Posterior vena cava (tissue), 2 donors: ENCODE measurements around the gene COCH. TPM values are rescaled to one million over a fixed set of nuclear protein-coding genes. Genes with fewer than 3 reads are reported as not detected.

Source experiments
- DNase-seq: peaks from one replicate; pipeline ENCODE4 v3.0.0-alpha.2; 2020; ENCODE audit warnings: low spot score
- intact Hi-C, 2 donors: fragments of 100-400 bp; cut with DNase I; formaldehyde crosslinking; loops; one replicate each; pipeline versions ENCODE4 v1.14.1 to v1.14.2; 2022 to 2023
- long read RNA-seq, 2 donors: library from polyadenylated mRNA; unstranded; transcript quantifications; one replicate each; pipeline ENCODE4 v2.0.0, GENCODE V29; 2020 to 2021
- total RNA-seq, 2 donors: library from RNA; stranded (reverse); fragmentation: NEBNext Ultra II Directional; extraction: Animal tissue kit (Norgen Biotek cat#: 25700); gene quantifications; one replicate each; pipeline ENCODE4 v1.2.1, GENCODE V29; 2021
- donor health status: DM: yes; HTN: yes; CAD: no.
- donor health status: DM: yes; HTN: yes; CAD: no.

COCH gene
- 1 to 10 TPM; 1.2 to 8.5 TPM for total RNA-seq
- long read RNA-seq, donor 1, partial matches to known transcripts: 0 of 22 reads
- long read RNA-seq, donor 1, other reads (novel, unspliced or antisense): 18 of 22 reads
- long read RNA-seq, donor 2, partial matches to known transcripts: 0 of 19 reads
- long read RNA-seq, donor 2, other reads (novel, unspliced or antisense): 15 of 19 reads

GRCh38 chr14:30874120-30874998 is at the start of gene COCH:
COCH (plus strand) TSS chr14:30874559; CDS start chr14:30874939, 380 bp downstream.
- intact Hi-C loops: no loop called here
- DNase-seq: no peak

DNA sequence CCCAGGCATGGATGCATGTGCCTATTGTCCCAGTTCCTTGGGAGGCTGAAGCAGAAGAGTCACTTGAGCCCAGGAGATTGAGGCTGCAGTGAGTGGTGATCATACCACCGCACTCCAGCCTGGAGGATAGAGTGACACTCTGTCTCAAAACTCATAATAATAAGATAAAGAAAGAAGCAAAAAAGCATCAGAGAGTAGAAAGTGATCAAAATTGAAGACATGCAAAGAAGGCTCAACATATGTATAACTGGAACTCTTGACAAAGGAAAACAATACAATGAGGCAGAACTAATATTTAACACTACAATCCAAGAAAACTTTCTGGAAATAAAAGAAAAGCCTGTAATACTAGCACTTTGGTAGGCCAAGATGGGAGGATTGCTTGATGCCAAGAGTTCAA is 48.3 kb upstream of the COCH start:
- no peak for DNase-seq
- intact Hi-C loops: no loop called here

- no peak for DNase-seq
- intact Hi-C loops: no loop called here
Observed at GRCh38 chr14:30829853-30830252, 44.5 kb upstream of the COCH start.

- no peak for DNase-seq
- intact Hi-C loops: no loop called here
Observed at GRCh38 chr14:30834353-30834752, 40.0 kb upstream of the COCH start.

GRCh38 chr14:30838351-30838750 is 36.0 kb upstream of the COCH start:
- intact Hi-C loops: no loop called here
- DNase-seq: no peak

DNA sequence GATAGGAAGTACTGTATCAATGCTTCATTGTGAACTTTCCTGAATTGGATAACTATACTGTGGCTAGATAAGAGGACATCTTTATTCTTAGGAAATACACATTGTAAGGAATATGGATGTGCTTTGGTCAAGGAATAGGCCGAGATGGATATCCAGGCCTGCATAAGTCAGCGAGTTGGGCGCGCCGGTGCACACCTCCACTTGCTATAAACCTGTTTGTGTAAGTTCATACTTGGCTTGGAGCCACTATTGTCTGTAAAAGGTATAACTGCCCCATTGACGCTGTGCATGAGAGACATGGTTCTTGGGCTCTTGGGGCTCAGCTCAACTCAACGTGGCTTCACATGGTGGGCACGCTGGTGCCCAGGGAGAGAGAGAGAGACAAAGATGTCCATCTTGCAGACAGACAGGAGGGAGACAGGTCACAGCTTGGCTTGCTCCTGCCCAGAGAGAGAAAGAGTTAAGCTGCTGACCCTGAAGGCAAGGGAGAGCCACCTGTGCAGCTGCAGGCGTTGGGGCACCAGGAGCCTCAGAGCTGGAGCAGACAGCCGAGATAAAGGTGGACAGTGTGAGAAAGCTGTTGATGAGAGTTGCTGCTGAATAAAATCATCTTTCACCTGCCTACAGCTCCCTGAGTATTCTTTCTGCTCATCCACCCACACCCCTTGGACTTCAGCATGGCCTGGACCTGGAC is 34.1 kb upstream of the COCH start:
- no peak for DNase-seq
- intact Hi-C loops: no loop called here

- DNase-seq: no peak
- intact Hi-C loops: no loop called here
Observed at GRCh38 chr14:30842431-30842830, 31.9 kb upstream of the COCH start.

DNA sequence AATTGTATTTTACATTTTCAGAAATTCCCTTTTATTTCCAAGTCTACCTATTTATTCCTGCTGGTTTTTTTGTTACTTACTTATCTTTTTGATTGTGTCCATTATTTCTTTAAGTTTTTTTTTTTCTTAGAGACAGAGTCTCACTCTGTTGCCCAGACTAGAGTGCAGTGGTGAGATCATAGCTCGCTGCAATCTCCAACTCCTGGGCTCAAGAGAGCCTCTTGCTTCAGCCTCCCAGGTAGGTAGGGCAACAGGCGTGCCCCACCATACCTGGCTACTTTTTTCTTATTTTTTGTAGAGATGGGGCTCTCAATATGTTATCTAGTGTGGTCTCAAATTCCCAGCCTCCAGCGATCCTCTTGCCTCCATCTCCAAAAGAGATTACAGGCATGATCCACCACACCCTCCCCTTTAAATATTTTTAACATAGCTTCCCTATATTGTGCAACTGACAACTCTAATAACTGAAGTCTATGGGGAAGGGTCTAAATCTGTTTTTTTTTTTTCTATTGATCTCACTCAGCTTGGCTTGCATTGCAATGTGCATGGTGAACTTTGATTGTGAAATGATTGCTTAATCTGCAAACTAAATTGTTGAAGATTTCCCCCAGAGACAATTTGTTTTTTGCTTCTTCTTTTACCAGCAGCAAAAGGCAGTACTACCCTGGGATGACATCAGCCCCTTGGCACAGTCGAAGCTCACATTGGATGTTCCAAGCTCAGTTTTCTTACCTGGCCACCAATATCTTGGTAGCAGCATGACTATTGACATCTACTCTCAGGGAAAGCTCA is 25.7 kb upstream of the COCH start:
- intact Hi-C loops: no loop called here

DNA sequence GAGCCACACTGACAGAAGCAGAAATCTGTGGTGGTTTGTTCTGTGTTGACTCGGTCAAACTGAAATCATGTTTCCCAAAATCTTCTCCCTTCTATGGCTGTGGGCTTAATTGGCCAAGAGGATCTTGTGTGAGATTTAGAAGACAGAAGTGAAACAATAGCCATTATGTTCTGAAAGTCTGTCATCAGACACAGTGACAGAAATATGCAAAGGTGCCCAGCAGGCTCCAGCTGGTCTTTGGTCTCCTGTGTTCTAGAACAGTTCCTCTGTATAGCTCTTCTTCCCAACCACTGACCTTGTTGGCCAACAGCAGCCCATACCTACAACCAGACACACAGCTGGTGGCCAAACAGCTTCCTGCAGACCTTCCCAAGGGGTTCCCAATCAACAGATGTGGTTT is 25.0 kb upstream of the COCH start:
- DNase-seq: no peak
- intact Hi-C loops: no loop called here

More for the DNA sequence above, 25.7 kb upstream of the COCH start:
- no peak for DNase-seq

DNA sequence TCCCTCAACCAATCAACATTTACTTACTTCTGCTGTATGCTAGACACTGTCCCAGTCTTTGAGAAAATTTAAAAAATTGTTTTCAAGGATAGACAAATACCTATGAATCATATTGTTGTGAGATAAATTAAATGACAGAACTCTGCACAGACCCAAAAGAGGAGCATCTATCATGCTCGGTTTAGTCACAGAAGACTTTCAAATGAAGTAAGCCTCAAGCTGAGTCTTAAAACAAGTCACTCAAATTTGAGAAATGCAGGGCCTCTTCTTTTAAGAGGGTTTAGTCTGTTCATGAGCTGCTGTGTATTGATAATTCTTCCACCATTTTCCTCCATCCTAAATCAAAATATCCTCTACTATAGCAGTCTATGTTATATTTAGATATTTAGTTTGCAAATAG is 24.4 kb upstream of the COCH start:
- no peak for DNase-seq
- intact Hi-C loops: no loop called here

GRCh38 chr14:30853946-30854345 is 20.4 kb upstream of the COCH start:
- DNase-seq: no peak
- intact Hi-C loops: no loop called here

DNA sequence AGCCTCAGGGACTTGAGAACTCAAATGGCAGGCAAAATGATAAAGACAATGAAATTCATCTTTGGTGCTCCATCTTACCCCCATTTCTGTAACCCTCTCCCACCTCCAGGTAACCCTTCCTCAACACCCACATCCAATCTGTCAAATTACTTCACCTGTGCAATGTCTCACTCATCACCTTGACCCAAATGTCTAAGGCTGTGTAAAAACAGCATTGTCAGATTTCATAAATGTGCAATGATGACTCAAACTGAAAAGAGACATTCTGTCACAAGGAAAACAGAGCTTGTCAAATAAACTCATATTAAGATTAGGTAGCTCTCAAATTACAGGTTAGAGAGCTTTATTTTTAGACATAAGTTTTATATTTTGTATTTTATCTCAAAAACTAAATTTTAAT is 19.9 kb upstream of the COCH start:
- DNase-seq: no peak
- intact Hi-C loops: no loop called here

DNA sequence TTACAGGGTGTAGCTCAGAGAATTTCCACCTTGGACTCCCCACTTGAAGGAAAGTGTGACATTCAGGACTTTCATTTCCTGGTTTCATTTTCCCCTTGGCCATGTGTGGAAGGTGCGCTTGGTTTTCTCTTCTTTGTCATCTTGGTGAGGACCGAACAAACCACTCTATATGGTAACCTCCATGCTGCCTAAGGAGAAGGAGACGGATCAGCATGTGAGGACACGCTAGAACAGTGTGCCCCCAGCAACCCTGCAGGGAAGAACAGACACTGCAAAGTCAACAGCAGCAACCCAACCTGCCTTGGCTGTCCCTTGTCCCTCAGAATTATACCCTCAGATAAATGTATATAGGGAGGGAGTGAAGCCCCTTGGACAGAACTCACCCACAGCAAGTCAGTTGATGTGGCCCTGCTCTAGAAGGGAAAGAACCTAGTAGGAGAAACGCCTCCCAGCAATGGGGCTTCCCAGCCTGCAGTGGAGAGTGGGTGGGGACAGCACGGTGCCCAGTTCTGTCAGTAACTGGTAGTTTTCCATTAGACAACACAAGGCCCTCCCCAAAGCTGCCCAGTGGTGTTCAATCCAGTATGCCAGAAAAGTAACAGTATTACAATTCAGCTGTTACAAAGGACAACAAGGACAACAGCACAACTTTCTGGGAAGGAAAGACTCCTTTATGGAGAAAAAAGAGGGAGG is 18.9 kb upstream of the COCH start:
- intact Hi-C loops: no loop called here
- DNase-seq: no peak

GRCh38 chr14:30861200-30861599 is 13.2 kb upstream of the COCH start:
- intact Hi-C loops: no loop called here
- DNase-seq: no peak

DNA sequence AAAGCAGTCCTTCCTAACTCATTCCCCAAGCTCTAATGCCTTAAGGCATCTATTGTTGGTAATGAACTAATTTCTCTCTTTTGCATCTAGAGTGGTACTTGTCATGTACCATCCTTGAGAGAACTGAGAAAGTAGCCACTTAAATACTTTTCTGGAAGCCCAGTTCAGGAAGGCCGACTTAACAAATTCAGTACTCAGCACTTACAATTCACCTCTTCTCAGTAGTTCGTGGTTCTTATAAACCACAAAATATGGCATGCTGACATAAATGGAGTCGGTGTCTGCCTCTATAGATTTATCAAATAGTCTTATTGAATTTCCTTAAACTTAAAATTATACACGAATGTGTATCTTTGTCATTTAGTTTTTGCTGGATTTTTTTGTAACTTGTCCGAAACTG is 9.4 kb upstream of the COCH start:
- no peak for DNase-seq

DNA sequence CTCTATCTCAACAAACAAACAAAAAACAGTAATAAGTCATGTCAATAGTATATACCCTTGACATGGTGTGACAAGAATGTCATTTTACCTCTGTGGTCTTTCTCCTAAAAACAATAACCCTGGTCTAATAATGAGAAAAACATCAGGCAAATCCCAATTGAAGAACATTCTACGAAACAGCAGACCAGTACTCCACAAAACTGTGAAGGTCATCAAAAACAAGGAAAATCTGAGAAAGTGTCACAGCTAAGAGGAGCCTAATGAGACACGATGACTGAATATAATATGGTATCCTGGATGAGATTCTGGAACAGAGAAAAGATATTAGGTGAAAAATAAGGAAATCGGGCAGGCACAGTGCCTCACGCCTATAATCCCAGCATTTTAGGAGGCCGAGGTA is 5.6 kb upstream of the COCH start:
- intact Hi-C loops: no loop called here

More for the DNA sequence above, 9.4 kb upstream of the COCH start:
- intact Hi-C loops: no loop called here

GRCh38 chr14:30869551-30870155 is 4.7 kb upstream of the COCH start:
- intact Hi-C loops: no loop called here
- DNase-seq: no peak

More for the DNA sequence above, 5.6 kb upstream of the COCH start:
- no peak for DNase-seq

DNA sequence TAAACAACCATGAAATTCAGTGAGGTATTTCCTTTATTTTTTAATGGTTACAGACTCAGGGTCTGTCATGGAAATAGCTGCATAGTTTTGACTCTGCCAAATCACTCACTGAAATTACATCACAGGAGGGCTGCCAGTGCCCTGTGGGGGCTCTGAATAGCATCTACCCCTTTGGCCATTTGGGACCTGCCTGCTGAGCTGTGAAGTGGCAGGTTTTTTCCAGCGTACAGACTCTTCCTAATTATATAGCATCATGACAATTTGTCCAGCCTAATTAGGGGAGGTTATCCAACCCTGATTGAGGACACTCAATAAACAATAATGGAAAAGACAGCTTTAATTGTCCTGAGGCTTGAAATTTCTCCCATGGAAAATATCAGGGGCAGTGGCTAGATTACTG is 1.8 kb upstream of the COCH start:
- DNase-seq: no peak
- intact Hi-C loops: no loop called here
